ENCODE measurements around the gene RALY.

RALY gene

GRCh38 chr20:34047010-34047687 lies 53.4 kb downstream of the RALY start:
- no peak for DNase-seq (ENCODE audit: low read depth in 2 of 2)

- no peak for DNase-seq (ENCODE audit: low read depth in 2 of 2)
Measured at GRCh38 chr20:34047917-34048316, 54.2 kb downstream of the RALY start.

- no peak for DNase-seq (ENCODE audit: low read depth in 2 of 2)
Measured at GRCh38 chr20:34049389-34049788, 55.7 kb downstream of the RALY start.

- DNase-seq (ENCODE audit: low read depth in 2 of 2), result no peak
Measured at GRCh38 chr20:34049897-34050695, 56.4 kb downstream of the RALY start.

GRCh38 chr20:34052414-34052813 lies 58.7 kb downstream of the RALY start:
- no peak for DNase-seq (ENCODE audit: low read depth in 2 of 2)

GRCh38 chr20:34055290-34055689 lies 61.6 kb downstream of the RALY start:
- DNase-seq (ENCODE audit: low read depth in 2 of 2), result no peak

- no peak for DNase-seq (ENCODE audit: low read depth in 2 of 2)
Measured at GRCh38 chr20:34058831-34059230, 65.1 kb downstream of the RALY start.

- no peak for DNase-seq (ENCODE audit: low read depth in 2 of 2)
Measured at GRCh38 chr20:34060970-34061369, 67.3 kb downstream of the RALY start.

- DNase-seq (ENCODE audit: low read depth in 2 of 2), result no peak
Measured at GRCh38 chr20:34061695-34062094, 68.0 kb downstream of the RALY start.

- DNase-seq (ENCODE audit: low read depth in 2 of 2), result no peak
Measured at GRCh38 chr20:34062570-34063482, 69.1 kb downstream of the RALY start.

- no peak for DNase-seq (ENCODE audit: low read depth in 2 of 2)
Measured at GRCh38 chr20:34064286-34064685, 70.6 kb downstream of the RALY start.

GRCh38 chr20:34065260-34065659 lies 71.5 kb downstream of the RALY start:
- no peak for DNase-seq (ENCODE audit: low read depth in 2 of 2)

- DNase-seq (ENCODE audit: low read depth in 2 of 2), result no peak
Measured at GRCh38 chr20:34066476-34067090, 72.9 kb downstream of the RALY start.

GRCh38 chr20:34068001-34068400 lies 74.3 kb downstream of the RALY start:
- DNase-seq (ENCODE audit: low read depth in 2 of 2), result no peak

- peak; percentile 36 to 42 for DNase-seq (ENCODE audit: low read depth in 2 of 2)
Measured at GRCh38 chr20:34069341-34070078, 75.8 kb downstream of the RALY start.

GRCh38 chr20:34070079-34070439 lies 76.3 kb downstream of the RALY start:
- no peak for DNase-seq (ENCODE audit: low read depth in 2 of 2)

- DNase-seq (ENCODE audit: low read depth in 2 of 2), result no peak
Measured at GRCh38 chr20:34070859-34071258, 77.1 kb downstream of the RALY start.

GRCh38 chr20:34072076-34072475 lies 78.4 kb downstream of the RALY start:
- DNase-seq (ENCODE audit: low read depth in 2 of 2), result no peak

GRCh38 chr20:34072778-34073177 lies 79.1 kb downstream of the RALY start:
- DNase-seq (ENCODE audit: low read depth in 2 of 2), result no peak

GRCh38 chr20:34074101-34074760 lies 80.5 kb downstream of the RALY start:
- no peak for DNase-seq (ENCODE audit: low read depth in 2 of 2)

- DNase-seq (ENCODE audit: low read depth in 2 of 2), result no peak
Measured at GRCh38 chr20:34075647-34076046, 81.9 kb downstream of the RALY start.
